Activated CD4-positive, alpha-beta T cell treated with anti-CD3 and anti-CD28 coated beads for 1 hour (primary cell): ENCODE results near the gene PITPNC1.
"Not testable (repeated sequence)": the region's sequence is repeated elsewhere in the genome, so short reads cannot be mapped to it uniquely, and the experiment has no call there.

Experiments
- DNase-seq: peaks from one replicate; pipeline ENCODE4 v3.0.0-alpha.2; 2020

PITPNC1 gene

GRCh38 chr17:67491009-67491680 is 114.1 kb downstream of the PITPNC1 start:
- no peak for DNase-seq

GRCh38 chr17:67491681-67492024 is 114.6 kb downstream of the PITPNC1 start:
- DNase-seq, result no peak

DNA sequence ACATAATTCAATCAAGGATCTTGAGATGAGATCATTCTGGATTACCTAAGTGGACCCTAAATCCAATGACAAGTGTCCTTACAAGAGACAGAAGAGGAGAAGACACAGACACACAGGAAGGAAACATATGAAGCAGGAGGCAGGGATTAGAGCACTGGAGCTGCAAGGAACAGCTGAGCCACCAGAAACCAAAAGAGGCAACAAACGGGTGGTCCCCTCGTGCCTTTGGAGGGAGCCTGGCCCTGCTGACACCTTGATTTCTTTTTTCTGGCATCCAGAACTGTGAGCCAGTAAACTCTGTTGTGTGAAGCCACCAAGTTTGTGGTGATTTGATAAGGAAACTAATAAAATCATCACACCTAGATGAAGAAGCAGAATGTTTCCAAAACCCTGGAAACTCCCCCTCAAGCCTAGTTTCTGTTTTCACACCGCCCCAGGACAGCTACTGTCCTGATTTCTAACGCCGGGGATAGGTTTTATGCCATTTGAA is 115.2 kb downstream of the PITPNC1 start:
- no peak for DNase-seq

- DNase-seq, result no peak
Measured at GRCh38 chr17:67492824-67493517, 115.9 kb downstream of the PITPNC1 start.

DNA sequence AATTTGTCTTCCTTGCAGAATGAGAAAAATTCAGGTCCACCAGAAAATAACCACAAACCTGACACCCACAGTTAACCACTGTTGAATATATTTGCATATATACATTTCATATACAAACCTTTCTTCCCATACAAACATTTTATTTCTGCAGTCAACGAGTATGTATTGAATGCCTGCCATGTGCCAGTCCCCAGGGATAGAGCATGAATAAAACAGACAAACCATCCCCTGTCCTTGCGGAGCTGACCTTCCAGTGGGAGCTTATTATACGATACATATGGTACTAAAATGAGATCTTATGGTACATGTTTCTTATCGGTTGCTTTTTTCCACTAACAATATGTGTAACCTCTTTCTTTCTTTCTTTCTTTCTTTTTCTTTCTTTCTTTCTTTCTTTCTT is 116.7 kb downstream of the PITPNC1 start:
- no peak for DNase-seq

GRCh38 chr17:67495534-67495933 is 118.5 kb downstream of the PITPNC1 start:
- not testable (repeated sequence) for DNase-seq

DNA sequence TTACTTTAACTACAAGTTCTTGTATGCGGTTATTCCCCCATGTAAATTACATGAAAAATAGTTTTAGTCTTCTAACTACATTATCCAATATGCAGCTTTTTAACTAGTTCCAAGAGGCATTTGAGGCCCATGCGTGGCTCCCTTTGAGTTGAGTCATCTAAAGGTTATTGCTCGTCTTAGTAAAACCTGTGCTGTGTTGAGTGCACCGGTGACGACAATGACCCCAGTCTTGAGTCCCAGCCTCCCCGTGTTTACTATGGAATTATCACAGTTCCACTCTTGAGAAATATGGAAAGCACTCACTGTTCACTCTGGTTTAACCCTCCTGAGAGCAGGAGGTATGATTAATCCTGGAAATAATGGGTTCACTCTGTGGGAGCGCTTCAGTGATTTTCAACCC is 119.2 kb downstream of the PITPNC1 start:
- no peak for DNase-seq

- DNase-seq, result no peak
Measured at GRCh38 chr17:67499685-67500084, 122.6 kb downstream of the PITPNC1 start.

DNA sequence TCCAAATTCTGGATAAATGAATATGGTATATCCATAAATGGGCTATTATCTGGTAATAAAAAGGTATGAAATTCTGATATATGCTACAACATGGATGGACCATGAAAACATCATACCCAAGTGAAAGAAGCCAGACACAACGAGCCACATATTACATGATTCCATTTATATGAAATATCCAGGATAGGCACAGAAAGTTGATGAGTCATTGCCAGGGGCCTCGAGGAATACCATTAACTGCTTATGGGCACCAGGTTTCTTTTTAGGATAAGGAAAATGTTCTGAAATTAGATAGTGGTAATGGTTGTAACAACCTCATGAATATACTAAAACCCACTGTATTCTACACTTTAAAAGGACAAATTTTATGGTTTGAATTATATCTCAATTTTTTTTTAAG is 123.2 kb downstream of the PITPNC1 start:
- no peak for DNase-seq

GRCh38 chr17:67500677-67501300 is 123.7 kb downstream of the PITPNC1 start:
- no peak for DNase-seq

GRCh38 chr17:67502151-67502550 is 125.1 kb downstream of the PITPNC1 start:
- DNase-seq, result no peak

DNA sequence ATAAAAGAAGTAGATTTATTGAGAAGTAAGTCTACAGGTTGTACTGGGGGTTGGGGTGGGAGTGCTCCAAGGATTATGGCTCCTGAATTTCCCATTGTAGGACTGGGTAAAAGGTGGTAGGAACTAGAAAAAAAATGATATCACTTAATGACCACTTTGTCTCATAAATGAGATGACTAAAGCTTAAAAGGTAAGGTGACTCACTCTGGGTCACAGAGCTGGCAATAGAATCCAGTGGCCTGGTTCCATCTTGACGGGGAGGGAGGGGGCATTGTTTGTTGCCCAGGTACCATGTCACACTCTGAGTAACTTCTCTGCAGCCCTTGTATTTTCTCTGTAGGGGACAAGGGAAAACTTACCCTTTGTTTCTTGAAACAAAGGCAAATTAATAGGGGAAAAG is 126.1 kb downstream of the PITPNC1 start:
- no peak for DNase-seq

DNA sequence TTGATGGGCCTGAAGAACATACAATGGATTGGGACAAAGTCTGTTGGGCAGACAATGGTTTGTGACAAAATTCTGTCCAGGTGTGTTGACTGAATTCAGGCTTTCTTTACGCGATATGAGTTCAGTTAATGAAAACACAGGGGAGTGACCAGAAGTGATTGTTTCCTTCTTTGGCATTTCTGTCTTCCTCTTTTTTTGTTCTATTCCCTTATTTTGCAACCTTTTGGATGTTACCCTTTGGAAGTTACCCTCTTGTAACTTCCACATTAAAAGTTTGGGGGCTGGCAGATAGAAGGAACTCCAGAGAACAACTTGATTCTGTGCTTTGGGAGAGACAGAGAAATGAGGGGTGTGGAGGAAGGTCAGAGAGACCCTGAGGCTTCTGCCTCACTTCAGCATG is 126.7 kb downstream of the PITPNC1 start:
- no peak for DNase-seq

- DNase-seq, result no peak
Measured at GRCh38 chr17:67504182-67504581, 127.1 kb downstream of the PITPNC1 start.

- DNase-seq, result no peak
Measured at GRCh38 chr17:67506966-67507365, 129.9 kb downstream of the PITPNC1 start.

GRCh38 chr17:67509390-67510287 is 132.6 kb downstream of the PITPNC1 start:
- no peak for DNase-seq

DNA sequence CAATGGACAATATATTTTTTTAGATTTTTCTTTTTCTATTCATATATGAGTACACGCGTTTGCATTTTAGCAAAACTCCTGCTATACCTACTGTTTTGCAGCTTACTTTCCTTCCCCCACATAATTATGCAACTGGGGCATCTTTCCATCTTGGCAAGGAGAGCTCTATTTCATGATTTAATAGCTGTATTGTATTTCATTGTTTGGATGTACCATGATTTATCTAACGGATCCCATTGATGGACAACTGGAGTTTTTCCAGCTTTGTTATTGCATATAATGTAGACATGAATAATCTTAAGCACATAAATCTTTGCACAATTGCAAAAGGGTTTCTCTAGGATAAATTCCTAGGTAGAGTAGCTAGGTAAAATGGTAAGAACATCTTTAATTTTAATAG is 133.9 kb downstream of the PITPNC1 start:
- DNase-seq, result no peak

DNA sequence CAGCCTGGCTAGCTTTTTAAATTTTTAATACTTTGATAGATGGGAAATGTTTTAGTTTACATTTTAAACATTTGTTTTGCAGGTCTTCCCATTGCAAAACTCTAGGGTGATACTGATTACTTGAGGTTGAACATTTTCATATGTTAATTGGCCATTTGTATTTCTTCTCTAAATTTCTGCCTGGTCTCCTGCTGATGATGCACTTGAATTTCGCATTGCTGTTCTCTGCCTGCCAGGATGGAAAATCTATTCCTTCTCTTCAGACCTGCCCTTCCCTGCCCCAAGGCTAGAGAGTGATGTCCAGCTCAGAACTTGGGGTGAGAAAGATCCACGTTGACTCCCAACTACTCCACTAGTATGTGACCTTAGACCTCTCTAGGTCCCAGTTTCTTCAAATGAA is 134.7 kb downstream of the PITPNC1 start:
- DNase-seq, result no peak

GRCh38 chr17:67514998-67515397 is 137.9 kb downstream of the PITPNC1 start:
- no peak for DNase-seq

GRCh38 chr17:67515490-67516083 is 138.5 kb downstream of the PITPNC1 start:
- no peak for DNase-seq

DNA sequence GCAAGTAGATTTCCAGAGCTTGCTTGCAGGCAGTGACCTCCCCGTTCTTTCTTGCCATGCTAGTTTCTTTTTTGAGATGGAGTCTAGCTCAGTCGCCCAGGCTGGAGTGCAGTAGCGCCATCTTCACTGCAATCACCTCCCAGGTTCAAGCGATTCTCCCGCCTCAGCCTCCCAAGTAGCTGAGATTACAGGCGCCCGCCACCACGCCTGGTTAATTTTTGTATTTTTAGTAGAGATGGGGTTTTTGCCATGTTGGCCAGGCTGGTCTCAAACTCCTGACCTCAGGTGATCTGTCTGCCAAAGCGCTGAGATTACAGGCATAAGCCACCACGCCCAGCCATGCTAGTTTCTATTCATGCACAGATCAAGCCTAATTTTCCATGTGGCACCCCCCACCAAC is 139.5 kb downstream of the PITPNC1 start:
- DNase-seq, result not testable (repeated sequence)

DNA sequence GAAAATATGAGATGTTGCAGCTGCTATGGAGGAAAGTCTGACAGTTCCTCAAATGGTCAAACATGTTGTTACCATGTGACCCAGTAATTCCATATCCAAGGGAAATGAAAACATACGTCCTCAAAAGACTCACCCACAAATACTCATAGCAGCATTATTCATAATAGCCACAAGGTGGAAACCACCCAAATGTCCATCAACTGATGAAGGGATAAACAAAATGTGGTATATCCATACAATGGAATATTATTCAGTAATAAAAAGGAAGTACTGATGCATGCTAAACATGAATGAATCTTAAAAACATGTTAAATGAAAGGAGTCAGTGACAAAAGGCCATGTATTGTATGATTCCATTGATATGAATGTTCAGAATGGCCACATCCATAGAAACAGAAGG is 140.2 kb downstream of the PITPNC1 start:
- DNase-seq, result no peak

DNA sequence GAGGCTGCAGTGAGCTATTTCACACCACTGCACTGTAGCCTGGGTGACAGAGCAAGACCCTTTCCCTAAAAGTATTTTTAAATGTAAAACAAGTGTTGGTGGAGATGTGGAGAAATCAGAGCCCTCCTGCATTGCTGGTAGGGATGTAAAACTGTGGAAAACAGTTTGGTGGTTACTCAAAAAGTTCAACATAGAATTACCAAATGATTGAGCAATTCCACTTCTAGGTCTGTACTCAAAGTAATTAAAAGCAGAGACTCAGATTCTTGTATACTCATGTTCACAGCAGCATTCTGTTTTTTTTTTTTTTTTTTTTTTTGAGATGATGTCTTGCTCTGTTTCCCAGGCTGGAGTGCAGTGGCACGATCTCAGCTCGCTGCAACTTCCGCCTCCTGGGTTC is 141.8 kb downstream of the PITPNC1 start:
- DNase-seq, result no peak
